NCI-H2081 (cell line): ENCODE results near the gene DDX23.

ENCODE experiments used
- DNase-seq, 2 experiments: peaks; one replicate each; lab custom pipeline; 2025; lab: John Stamatoyannopoulos, UW

Gene DDX23

GRCh38 chr12:48795550-48796455 is 56.2 kb downstream of the DDX23 start:
- peak; percentile 63 to 73 for DNase-seq

- DNase-seq: no peak
These were observed 57.1 kb downstream of the DDX23 start for GRCh38 chr12:48794870-48795269.

- no peak for DNase-seq
These were observed 58.3 kb downstream of the DDX23 start for GRCh38 chr12:48793696-48794095.

- DNase-seq: no peak
These were observed 62.1 kb downstream of the DDX23 start for GRCh38 chr12:48789858-48790326.

GRCh38 chr12:48788854-48789775 is 62.8 kb downstream of the DDX23 start, which contains the start of gene ADCY6:
TSS of gene ADCY6 (minus strand) at chr12:48789089. CDS start at chr12:48783434, 5,655 bp downstream.
- DNase-seq: peak; percentile 46 to 48

- peak in 1 of 2 experiments; percentile 27 for DNase-seq
These were observed 63.5 kb downstream of the DDX23 start for GRCh38 chr12:48788524-48788853.

GRCh38 chr12:48787791-48788523 is 64.0 kb downstream of the DDX23 start:
- no peak for DNase-seq

- DNase-seq: no peak
These were observed 65.1 kb downstream of the DDX23 start for GRCh38 chr12:48786591-48787544.

GRCh38 chr12:48783432-48783831 is 68.5 kb downstream of the DDX23 start:
- DNase-seq: no peak

- DNase-seq: no peak
These were observed 69.2 kb downstream of the DDX23 start for GRCh38 chr12:48782457-48783395.

GRCh38 chr12:48781750-48782456 is 70.1 kb downstream of the DDX23 start:
- DNase-seq: no peak

- no peak for DNase-seq
These were observed 71.5 kb downstream of the DDX23 start for GRCh38 chr12:48780381-48781025.

GRCh38 chr12:48779869-48780268 is 72.1 kb downstream of the DDX23 start:
- no peak for DNase-seq
